ENCODE results near the gene RTP5. TPM values are rescaled to one million over a fixed set of nuclear protein-coding genes. Genes with fewer than 3 reads are reported as not detected.
"Not testable (repeated sequence)": the region's sequence is repeated elsewhere in the genome, so short reads cannot be mapped to it uniquely, and the experiment has no call there.

RTP5 gene
- 0.08 TPM for polyA plus RNA-seq (ENCODE audit: insufficient read length)

GRCh38 chr2:241869087-241869961 lies at the start of gene RTP5:
TSS of gene RTP5 (plus strand) at chr2:241869729. CDS start at chr2:241869757, 28 bp downstream.
- no peak for DNase-seq (ENCODE audit: low read depth)

DNA sequence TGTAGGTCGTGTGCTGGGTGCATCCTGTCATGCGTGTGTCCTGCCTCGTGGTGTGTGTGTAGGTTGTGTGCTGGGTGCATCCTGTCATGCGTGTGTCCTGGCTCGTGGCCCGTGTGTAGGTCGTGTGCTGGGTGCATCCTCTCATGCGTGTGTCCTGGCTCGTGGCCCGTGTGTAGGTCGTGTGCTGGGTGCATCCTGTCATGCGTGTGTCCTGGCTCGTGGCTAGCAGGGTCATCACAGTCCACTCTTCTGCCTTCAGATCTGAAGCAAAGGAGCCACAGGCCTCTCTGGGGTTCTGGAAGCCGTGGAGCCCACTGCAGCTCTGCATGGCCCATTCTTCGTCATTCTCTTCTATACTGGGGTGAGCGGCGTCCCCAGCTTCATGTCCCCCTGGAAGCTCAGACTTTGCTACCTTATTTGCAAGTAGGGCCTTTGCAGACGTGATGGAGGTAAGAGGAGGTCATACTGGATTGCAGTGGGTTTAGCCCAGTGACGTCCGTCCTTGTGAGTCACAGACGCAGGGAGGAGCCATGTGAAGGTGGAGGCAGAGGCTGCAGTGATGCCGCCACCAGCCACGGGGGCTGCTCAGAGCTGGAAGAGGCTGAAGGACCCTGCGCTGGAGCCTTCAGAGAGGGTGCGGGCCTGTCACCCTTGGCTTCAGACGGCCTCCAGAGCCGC lies 49.4 kb upstream of the RTP5 start:
- not testable (repeated sequence) for DNase-seq (ENCODE audit: low read depth)

DNA sequence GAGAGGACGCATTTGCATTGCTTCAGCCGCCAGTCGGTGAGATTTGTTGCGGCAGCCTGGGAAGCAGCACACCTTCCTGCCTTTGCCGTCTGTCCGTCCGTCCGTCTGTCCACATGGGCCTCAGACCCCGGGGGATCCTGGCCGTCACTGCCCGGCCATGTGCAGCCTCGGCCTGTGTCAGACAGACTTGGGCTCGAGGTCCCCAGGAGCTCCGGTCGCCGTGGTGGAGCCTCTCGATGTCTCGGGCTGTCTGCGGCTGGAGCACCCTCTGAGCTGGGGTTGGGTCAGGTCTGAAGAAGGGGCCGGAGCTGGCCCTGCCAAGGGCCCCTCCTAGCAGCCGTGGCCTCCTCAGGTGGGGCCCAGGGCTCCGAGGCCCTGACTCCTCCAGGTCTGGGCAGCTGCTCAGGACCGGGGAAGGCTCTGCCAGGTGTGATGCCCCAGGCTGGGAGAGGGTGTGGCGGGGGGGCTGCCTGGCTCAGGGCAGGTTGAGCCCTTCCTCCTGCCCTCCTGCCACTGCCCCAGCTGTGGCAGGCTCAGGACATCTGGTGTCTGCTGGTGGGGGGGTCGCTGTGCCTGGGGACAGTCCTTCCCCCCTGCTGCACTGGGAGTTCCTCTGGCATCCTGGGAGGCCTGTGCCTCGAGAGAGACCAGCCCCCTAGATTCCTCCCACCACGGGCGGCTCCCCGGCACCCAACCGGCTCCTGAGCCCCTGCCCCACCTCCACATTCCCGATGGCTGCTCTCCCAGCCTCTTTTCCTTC lies 48.7 kb upstream of the RTP5 start:
- no peak for DNase-seq (ENCODE audit: low read depth)

DNA sequence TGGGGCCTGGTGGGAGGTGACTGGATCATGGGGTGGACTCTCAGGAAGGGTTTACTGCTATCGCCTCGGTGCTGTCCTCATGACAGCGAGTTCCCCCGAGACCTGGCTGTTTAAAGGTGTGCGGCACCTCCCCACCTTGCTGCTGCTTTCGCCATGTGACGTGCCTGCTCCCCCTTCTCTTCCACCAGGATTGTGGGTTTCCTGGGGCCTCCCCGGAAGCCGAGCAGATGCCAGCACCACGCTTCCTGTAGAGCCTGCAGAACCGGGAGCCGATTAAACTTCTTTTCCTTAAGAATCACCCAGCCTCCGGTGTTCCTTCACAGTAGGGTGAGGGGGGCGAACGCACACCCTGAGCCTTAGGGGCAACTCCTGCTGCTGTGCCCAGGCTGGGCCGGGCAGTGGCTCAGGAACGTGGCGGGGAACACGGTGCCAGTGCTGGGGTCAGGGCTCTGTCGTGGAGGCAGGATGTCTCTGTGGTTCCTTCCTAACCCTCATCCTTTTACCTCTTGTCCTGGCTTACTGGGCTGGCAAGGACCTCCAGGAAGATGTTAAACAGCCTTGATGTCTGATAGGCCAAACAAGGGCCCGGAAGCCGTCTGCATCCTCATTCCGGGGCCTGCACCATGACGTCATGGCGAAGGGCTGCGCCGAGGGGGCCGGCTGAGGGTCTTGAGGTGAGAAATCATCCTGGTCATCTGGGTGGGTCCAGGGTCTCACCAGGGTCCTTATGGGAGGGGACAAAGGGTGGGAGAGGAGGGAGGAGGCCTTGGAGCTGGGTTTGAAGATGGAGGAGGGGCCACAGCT lies 47.9 kb upstream of the RTP5 start:
- no peak for DNase-seq (ENCODE audit: low read depth)

GRCh38 chr2:241822264-241822623 lies 47.3 kb upstream of the RTP5 start:
- DNase-seq (ENCODE audit: low read depth), result no peak

- DNase-seq (ENCODE audit: low read depth), result not testable (repeated sequence)
Measured at GRCh38 chr2:241823531-241824437, 45.7 kb upstream of the RTP5 start.

DNA sequence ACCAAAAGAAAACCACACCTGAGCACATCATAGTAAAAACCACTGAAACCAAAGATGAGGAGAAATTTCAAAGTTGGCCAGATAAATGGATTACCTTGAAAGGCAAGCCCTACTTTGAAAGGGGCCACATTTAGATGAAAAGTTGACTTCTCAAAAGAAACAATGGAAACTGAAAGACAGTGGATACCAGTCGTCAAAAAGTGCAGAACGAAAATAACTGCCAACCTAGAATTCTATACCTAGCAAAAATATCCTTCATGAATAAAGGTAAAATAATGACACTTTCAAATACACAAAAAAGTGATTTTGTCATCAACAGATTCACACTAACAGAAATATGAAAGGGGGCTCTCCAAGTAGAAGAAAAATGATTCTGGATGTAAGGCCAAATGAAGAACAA lies 42.1 kb upstream of the RTP5 start:
- no peak for DNase-seq (ENCODE audit: low read depth)

DNA sequence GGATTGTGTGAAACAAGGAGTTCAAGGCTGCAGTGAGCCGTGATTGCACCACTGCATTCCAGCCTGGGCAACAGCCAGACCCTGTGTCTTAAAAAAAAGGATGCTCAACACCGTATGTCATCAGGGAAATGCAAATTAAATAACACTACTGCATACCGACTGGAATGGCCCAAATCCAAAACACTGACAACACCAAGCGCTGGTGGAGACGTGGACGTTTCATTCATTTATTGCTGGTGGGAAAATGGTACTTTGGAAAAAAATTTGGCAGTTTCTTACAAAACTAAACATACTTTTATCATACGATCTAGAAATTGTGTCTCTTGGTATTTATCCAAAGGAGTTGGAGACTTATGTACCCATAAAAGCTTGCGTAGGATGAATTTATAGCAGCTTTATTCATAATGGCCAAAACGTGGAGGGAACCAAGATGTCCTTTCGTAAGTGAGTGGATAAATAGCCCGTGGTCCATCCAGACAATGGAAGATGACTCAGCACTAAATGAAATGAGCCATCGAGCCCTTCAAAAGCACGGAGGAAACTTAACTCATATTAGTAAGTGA lies 36.3 kb upstream of the RTP5 start:
- DNase-seq (ENCODE audit: low read depth), result no peak

DNA sequence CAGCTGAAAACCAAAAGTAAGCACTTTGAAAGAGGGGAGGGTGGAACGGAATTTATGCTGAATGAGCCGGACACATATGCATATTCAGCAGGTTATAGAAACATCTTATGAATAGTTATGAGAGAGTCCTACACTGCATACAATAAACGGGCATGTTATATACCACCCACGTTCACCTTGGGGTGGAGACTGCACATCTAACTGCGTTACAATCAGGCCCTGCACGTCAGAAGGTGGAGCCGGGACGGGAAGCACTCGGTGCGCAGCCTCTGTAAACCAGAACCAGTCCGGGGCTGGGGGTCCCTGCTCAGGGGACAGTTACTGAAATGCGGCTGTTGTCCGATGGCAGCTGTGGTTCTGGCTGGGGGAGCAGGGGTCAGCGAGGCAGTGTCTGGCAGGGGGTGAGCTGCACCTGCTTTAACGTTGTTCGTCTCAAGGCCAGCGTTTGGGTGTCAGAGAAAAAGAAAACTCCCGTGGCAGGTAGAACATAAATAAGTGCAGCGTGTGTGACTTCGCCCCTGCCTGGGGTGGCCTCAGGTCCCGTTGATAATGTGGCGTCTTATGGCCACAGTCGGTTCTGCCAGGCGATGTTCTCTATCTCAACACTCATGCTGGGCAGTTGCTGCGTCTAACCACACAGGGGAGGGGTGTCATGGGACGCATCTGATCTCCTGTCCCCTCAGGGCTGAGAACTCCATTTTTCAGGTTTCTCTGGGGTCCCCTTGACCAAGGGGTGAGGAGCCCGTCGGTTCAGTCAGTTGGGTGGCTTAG lies 35.6 kb upstream of the RTP5 start:
- DNase-seq (ENCODE audit: low read depth), result not testable (repeated sequence)

DNA sequence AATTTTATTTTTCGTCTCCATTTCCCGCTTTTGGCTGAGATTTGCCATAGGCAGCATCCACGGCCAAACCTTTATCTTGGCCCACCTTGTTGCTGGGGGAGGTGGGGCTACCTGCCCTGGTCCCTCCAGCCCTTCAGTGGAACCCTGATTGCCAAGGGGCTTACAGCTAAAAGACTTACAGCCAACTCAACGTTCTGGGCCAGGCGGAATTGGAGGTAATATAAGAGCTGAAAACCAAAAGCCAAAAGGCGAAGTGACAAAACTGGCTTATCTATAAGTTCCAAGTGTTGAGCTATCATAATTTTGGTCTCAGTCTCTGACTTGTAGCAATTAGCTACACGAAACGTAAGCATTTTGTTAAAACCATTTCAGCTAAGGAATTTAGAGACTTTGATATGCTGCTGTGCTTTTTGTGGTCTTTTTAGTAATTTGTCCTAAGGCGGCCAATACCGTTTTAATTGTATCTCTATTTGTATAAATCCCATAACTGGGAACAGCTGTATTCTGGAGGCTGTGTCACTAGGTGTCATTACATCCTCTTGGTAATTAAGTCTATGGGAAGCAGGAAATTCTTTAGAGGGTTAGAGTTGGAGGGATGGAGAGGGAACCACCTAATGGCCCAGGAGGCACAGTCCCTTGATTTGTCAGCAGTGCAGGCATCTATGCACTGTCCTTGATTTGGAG lies 34.9 kb upstream of the RTP5 start:
- DNase-seq (ENCODE audit: low read depth), result no peak

DNA sequence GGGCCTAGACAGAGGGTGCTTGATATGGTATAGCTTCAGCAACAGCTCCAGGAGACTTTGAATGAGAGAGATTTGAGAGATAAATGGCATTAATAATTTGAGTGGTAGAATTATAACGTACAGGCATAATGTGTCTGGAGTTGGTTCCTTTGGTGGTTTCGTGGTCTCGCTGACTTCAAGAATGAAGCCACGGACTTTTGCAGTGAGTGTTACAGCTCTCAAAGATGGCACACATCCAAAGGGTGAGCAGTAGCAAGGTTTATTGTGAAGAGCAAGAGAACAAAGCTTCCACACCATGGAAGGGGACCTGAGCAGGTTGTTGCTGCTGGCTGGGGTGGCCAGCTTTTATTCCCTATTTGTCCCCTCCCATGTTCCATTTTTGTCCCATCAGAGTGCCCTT lies 33.9 kb upstream of the RTP5 start:
- no peak for DNase-seq (ENCODE audit: low read depth)

- no peak for DNase-seq (ENCODE audit: low read depth)
Measured at GRCh38 chr2:241836292-241836691, 33.2 kb upstream of the RTP5 start.

DNA sequence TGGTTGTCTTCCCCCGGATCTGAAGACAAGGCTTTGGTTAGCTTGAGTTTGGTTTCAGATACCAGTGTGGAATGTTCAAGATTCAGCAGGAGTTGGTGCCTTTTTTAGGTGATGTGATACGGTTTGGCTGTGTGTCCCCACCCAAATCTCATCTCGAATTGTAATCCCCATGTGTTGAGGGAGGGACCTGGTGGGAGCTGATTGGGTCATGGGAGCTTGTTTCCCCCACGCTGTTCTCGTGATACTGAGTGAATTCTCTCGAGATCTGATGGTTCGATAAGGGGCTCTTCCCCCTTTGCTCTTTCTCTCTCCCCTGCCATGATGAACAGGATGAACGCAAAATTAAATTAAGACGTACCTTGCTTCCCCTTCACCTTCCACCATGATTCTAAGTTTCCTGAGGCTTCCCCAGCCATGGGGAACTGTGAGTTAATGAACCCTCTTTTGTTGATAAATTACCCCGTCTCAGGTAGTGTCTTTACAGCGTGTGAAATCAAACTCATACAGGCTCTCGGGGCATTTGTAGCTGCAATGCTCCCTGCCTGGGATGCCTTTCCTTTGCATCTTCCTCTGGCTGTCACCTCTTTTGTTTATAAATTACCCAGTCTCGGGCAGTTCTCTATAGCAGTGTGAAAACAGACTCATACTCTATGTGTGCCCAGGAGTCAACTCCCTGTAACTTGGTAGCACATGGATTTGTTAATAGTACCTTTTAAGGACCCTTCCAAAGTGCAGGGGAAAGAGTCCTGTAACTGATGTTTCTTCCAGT lies 32.1 kb upstream of the RTP5 start:
- DNase-seq (ENCODE audit: low read depth), result no peak

- no peak for DNase-seq (ENCODE audit: low read depth)
Measured at GRCh38 chr2:241841181-241842066, 28.1 kb upstream of the RTP5 start.

- DNase-seq (ENCODE audit: low read depth), result no peak
Measured at GRCh38 chr2:241842067-241842415, 27.5 kb upstream of the RTP5 start.

DNA sequence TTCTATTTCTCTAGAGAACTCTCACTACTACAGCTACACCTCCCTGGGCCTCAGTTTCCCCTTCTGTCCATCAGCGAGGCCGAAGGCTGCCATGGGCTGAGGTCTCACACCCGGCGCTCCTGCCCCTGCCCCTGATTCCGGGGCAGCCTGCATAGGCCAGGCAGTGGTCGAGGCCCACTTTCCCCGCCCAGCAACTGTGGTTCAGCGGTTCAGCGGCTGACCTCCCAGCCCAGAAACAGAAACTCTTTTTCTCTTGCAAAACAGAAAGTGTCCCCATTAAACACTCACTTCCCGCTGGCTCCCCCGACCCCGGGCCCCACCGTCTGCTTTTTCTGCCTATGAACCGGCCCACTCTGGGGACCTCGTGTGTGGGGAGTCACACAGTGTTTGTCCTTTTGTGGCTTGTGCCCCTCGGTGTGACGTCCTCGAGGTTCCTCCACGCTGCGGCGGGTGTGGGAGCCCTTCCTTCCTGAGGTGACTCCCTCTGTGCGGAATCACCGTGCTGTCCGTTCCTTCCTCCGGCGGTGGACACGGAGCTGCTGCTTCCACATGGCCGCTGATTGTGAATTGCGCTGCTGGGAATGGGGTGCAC lies 26.8 kb upstream of the RTP5 start:
- DNase-seq (ENCODE audit: low read depth), result no peak
